BLaER1 (cell line): Measurements from ENCODE around the gene SLC22A5.

Source experiments
- H3K27ac ChIP-seq: shearing (Covaris generic); formaldehyde crosslinking; 2 replicates; pipeline ENCODE4 v1.8.1; 2022
- H3K27me3 ChIP-seq: shearing (Covaris generic); formaldehyde crosslinking; 2 replicates; pipeline ENCODE4 v1.8.1; 2022
- H3K36me3 ChIP-seq: shearing (Covaris generic); formaldehyde crosslinking; 2 replicates; pipeline ENCODE4 v1.8.1; 2022
- H3K4me1 ChIP-seq: shearing (Covaris generic); formaldehyde crosslinking; 2 replicates; pipeline ENCODE4 v1.8.1; 2022
- H3K4me2 ChIP-seq: shearing (Covaris generic); formaldehyde crosslinking; 2 replicates; pipeline ENCODE4 v1.8.1; 2022
- H3K4me3 ChIP-seq: shearing (Covaris generic); formaldehyde crosslinking; 2 replicates; pipeline ENCODE4 v1.8.1; 2022
- H3K9ac ChIP-seq: shearing (Covaris generic); formaldehyde crosslinking; 2 replicates; pipeline ENCODE4 v1.8.1; 2022
- H3K9me3 ChIP-seq: shearing (Covaris generic); formaldehyde crosslinking; 2 replicates; pipeline ENCODE4 v1.8.1; 2022
- H4K20me1 ChIP-seq: shearing (Covaris generic); formaldehyde crosslinking; 2 replicates; pipeline ENCODE4 v1.8.1; 2022
- Cebpa-rat ChIP-seq: shearing (Covaris generic); IDR thresholded peaks from 2 replicates; pipeline ENCODE4 v1.8.1; 2022

SLC22A5 gene

GRCh38 chr5:132369474-132370180, at the start of gene SLC22A5:
SLC22A5 (plus strand) TSS chr5:132369710; CDS start chr5:132369973, 263 bp downstream.
- Histone ChIP-seq H3K9me3 (no peaks in the 10 kb centered on the region), H3K36me3 (no peaks in the 10 kb centered on the region), H3K4me3 (peak within 1 kb of the TSS; percentile 75), H3K4me2 (peak within 1 kb of the TSS; percentile 97), H3K9ac (peak within 1 kb of the TSS; percentile 79), H3K27me3 (no peaks in the 10 kb centered on the region), H3K4me1 (peaks cover 30% of the 10 kb centered on the region), H3K27ac (peak within 1 kb of the TSS; percentile 50), H4K20me1 (no peaks in the 10 kb centered on the region)
- no peak for TF ChIP-seq Cebpa-rat

GRCh38 chr5:132319975-132320374, 49.5 kb upstream of the SLC22A5 start:
- no peak overlapping the region for H3K4me3 ChIP-seq
- H4K20me1 ChIP-seq = no peaks in the 10 kb centered on the region
- H3K9ac ChIP-seq = no peak overlapping the region
- no peak for TF ChIP-seq Cebpa-rat
- H3K4me1 ChIP-seq = peaks cover 10% of the 10 kb centered on the region
- no peak overlapping the region for H3K27ac ChIP-seq
- H3K27me3 ChIP-seq = no peaks in the 10 kb centered on the region
- no peaks in the 10 kb centered on the region for H3K9me3 ChIP-seq
- H3K36me3 ChIP-seq = no peaks in the 10 kb centered on the region
- no peak overlapping the region for H3K4me2 ChIP-seq

- Histone ChIP-seq H3K27ac (no peak overlapping the region), H3K27me3 (no peaks in the 10 kb centered on the region), H3K36me3 (no peaks in the 10 kb centered on the region), H3K4me1 (peaks cover 10% of the 10 kb centered on the region), H4K20me1 (no peaks in the 10 kb centered on the region), H3K4me3 (no peak overlapping the region), H3K9ac (no peak overlapping the region), H3K9me3 (no peaks in the 10 kb centered on the region), H3K4me2 (no peak overlapping the region)
- no peak for TF ChIP-seq Cebpa-rat
These were observed 48.3 kb upstream of the SLC22A5 start for GRCh38 chr5:132321109-132321721.

- TF ChIP-seq Cebpa-rat = no peak
- H3K27ac ChIP-seq = no peak overlapping the region
- no peak overlapping the region for H3K9ac ChIP-seq
- no peak overlapping the region for H3K4me3 ChIP-seq
- H3K36me3 ChIP-seq = no peaks in the 10 kb centered on the region
- peaks cover 9% of the 10 kb centered on the region for H3K4me1 ChIP-seq
- H4K20me1 ChIP-seq = no peaks in the 10 kb centered on the region
- no peaks in the 10 kb centered on the region for H3K9me3 ChIP-seq
- no peaks in the 10 kb centered on the region for H3K27me3 ChIP-seq
- H3K4me2 ChIP-seq = no peak overlapping the region
These were observed 47.2 kb upstream of the SLC22A5 start for GRCh38 chr5:132322266-132322665.

GRCh38 chr5:132323202-132323601, 46.3 kb upstream of the SLC22A5 start:
- Histone ChIP-seq H3K4me1 (no peaks in the 10 kb centered on the region), H3K36me3 (no peaks in the 10 kb centered on the region), H3K4me3 (no peak overlapping the region), H3K9me3 (no peaks in the 10 kb centered on the region), H4K20me1 (no peaks in the 10 kb centered on the region), H3K4me2 (no peak overlapping the region), H3K9ac (no peak overlapping the region), H3K27ac (no peak overlapping the region), H3K27me3 (no peaks in the 10 kb centered on the region)
- no peak for TF ChIP-seq Cebpa-rat

DNA sequence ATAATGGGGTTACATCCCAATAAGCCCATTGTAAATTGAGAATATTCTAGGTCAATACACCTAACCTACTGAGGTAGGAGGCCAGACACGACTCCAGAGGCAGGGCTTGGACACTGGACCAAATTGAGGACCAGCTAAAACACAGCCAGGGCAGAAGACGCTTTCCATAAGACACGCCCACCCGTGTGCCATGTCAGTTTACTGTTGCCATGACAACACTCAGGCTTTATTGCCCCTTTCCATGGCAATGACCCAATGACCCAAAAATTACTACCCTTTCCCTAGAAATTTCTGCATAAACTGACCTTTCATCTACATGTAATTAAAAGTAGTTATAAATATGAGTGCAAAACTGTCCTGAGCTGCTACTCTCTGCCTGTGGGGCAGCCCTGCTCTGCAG, 43.8 kb upstream of the SLC22A5 start:
- Histone ChIP-seq H4K20me1 (no peaks in the 10 kb centered on the region), H3K27me3 (no peaks in the 10 kb centered on the region), H3K9ac (no peak overlapping the region), H3K27ac (no peak overlapping the region), H3K4me1 (no peaks in the 10 kb centered on the region), H3K9me3 (no peaks in the 10 kb centered on the region), H3K4me3 (no peak overlapping the region), H3K36me3 (no peaks in the 10 kb centered on the region), H3K4me2 (no peak overlapping the region)
- no peak for TF ChIP-seq Cebpa-rat

DNA sequence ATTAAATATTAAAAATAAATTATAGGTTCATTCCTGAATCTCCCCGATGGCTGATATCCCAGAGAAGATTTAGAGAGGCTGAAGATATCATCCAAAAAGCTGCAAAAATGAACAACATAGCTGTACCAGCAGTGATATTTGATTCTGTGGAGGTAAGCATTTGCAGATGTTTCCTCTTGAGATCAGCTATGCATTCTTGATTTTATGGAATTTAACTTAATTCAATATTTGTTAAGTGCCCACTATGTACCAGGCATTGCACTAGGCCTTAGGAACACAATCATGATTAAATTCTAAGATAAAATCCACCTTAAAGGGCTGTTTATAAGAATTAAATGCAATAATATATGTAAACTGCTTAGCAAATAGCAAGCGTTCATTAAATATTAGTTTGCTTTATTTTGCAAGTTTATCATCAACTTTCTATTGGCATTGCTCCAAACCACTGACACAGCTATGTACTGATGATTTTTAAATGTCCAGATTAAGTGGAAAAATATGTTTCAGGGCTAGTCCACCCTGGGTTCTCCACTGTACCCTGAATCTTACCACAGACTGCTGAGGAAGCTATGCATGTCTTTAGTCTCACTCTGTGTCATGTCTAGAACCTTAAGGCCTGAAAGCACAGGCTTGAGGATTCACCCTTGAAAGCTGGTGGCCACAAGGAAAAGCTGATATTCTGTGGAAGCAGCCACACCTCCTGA, 42.1 kb upstream of the SLC22A5 start:
- Histone ChIP-seq H4K20me1 (no peaks in the 10 kb centered on the region), H3K4me2 (no peak overlapping the region), H3K9me3 (no peaks in the 10 kb centered on the region), H3K36me3 (no peaks in the 10 kb centered on the region), H3K4me1 (no peaks in the 10 kb centered on the region), H3K27ac (no peak overlapping the region), H3K4me3 (no peak overlapping the region), H3K27me3 (no peaks in the 10 kb centered on the region), H3K9ac (no peak overlapping the region)
- no peak for TF ChIP-seq Cebpa-rat

DNA sequence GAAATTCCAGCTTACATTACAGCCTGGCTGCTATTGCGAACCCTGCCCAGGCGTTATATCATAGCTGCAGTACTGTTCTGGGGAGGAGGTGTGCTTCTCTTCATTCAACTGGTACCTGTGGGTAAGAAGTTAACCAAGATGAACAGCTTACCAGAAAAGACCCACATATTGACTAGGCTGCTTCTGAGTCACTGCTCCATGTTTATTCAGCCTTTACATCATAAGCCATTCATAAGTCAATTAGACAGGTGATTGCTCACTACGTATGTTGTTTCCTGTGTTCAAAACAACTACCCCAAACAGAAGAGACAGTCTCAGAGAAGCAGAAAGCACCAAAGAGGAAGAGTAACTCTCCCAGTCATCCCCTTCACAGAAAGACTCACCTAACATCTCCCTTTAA, 34.7 kb upstream of the SLC22A5 start:
- Histone ChIP-seq H4K20me1 (no peaks in the 10 kb centered on the region), H3K4me3 (no peak overlapping the region), H3K4me1 (peaks cover 1% of the 10 kb centered on the region; the same call in 1 of the 2 replicates), H3K27ac (no peak overlapping the region), H3K36me3 (no peaks in the 10 kb centered on the region), H3K9me3 (no peaks in the 10 kb centered on the region), H3K27me3 (no peaks in the 10 kb centered on the region), H3K9ac (no peak overlapping the region), H3K4me2 (no peak overlapping the region)
- no peak for TF ChIP-seq Cebpa-rat

GRCh38 chr5:132335402-132335801, 34.1 kb upstream of the SLC22A5 start:
- no peaks in the 10 kb centered on the region for H4K20me1 ChIP-seq
- no peak for TF ChIP-seq Cebpa-rat
- no peaks in the 10 kb centered on the region for H3K36me3 ChIP-seq
- no peak overlapping the region for H3K9ac ChIP-seq
- no peak overlapping the region for H3K4me3 ChIP-seq
- H3K9me3 ChIP-seq = no peaks in the 10 kb centered on the region
- no peaks in the 10 kb centered on the region for H3K27me3 ChIP-seq
- no peak overlapping the region for H3K27ac ChIP-seq
- no peak overlapping the region for H3K4me2 ChIP-seq
- H3K4me1 ChIP-seq = peaks cover 7% of the 10 kb centered on the region

DNA sequence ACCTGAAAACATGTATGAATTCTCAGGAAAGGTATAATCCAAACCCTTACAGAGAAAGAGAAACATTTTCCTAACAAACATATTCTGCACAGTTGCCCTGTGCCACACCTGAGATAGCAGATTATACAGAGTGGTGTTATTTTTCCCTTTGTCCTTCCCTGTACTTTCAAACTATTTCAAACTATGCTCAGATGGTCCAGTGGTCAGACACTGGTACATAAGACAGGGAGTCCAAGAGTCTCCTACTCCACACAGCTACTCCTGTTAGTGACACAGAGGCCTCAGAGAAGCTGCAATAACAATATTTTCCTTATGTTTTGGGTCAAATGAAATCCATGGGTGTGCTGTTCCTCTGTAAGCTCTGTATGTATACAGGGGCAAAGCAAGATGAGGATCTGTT, 30.0 kb upstream of the SLC22A5 start:
- TF ChIP-seq Cebpa-rat = no peak
- no peak overlapping the region for H3K4me2 ChIP-seq

More for the DNA sequence above, 30.0 kb upstream of the SLC22A5 start:
- H3K27me3 ChIP-seq = no peaks in the 10 kb centered on the region
- H3K9me3 ChIP-seq = no peaks in the 10 kb centered on the region
- no peaks in the 10 kb centered on the region for H3K36me3 ChIP-seq
- no peak overlapping the region for H3K9ac ChIP-seq
- H3K4me3 ChIP-seq = no peak overlapping the region
- H3K4me1 ChIP-seq = peaks cover 10% of the 10 kb centered on the region
- H3K27ac ChIP-seq = no peak overlapping the region
- H4K20me1 ChIP-seq = no peaks in the 10 kb centered on the region
